Lung microvascular endothelial cell (primary cell): ENCODE data around the gene EIF3F. TPM values are rescaled to one million over a fixed set of nuclear protein-coding genes. Genes with fewer than 3 reads are reported as not detected.

ENCODE experiments used
- DNase-seq, 2 donors: peaks; one replicate each; pipeline versions ENCODE4 v3.0.0 to v3.0.0-alpha.2; 2010; ENCODE audit warnings: low read depth in 2 of 2
- total RNA-seq: library from RNA; depleted of rRNA; stranded (reverse); fragments of >200 nt; gene quantifications from 2 replicates; pipeline ENCODE4 v1.2.1, GENCODE V29; 2014

The EIF3F gene
- total RNA-seq, 1 donor from 2014 or later = 271 TPM

DNA sequence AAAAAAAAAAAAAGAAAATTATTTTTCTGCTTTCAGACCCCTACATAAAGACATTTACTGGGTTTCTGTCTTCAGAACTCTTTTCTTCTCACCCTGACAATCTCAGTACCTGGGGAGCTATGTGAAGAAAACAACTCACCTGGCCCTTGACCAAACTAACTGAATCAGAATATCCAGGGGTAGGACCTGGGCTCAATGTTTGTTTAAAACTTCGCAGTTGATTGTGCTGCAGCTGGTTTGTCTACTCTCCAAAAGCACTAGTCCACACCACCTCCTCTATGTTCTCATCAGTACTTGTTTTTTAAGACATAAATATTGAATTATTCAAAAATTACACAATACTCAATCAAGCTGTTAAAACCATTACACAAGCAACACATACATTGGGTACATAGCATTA is 34.8 kb downstream of the EIF3F start:
- no peak for DNase-seq

DNA sequence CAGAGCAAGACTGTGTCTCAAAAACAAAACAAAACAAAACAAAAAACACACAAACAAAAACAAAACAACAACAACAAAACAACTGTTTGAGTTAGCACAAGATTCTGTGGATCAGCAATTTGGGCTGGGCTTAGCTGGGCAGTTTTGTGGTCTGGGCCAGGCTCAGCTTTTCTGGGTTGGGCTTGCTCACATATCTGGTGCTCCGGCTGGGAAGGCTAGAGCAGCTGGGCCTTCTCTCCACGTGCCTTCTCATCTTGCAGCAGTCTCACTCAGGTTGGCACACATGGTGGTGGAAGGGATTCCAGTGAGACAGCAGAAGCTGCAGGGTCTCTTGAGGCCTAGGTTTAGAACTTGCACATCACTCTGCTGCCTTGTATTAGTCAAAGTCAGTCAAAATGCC is 35.7 kb downstream of the EIF3F start:
- no peak for DNase-seq

DNA sequence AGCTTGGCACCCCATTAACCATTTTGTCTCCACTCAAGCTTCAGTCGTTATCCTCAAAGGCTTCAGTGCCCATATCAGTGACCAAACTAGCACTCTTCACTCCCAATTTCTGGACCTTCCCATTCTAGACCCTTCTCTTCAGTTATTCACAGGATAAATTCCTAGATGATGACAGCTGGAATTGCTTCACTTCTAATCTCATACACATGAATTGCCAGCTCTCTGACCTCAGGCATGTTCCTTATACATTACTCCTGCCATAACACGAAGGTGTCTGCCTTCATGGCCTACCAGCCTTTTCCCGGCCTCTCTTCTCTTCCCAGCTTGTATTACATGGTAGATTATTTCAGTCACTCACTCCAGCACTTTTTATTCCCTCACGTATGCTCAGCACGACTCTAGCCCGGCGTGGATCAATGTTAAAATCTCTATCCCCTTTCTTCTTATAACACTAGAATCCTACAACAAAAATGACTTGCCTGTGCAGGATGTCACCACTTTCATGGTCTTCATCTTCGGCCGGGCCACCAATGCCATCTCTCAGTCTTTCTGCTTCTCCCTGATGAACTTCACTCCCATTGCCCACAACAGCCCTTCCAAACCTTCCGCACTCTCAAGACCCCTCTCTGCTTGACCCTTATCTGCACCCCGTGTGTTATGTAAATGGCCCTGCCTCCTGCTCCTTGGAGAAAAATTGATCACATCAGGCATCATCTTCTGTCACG is 36.9 kb downstream of the EIF3F start:
- no peak for DNase-seq

DNA sequence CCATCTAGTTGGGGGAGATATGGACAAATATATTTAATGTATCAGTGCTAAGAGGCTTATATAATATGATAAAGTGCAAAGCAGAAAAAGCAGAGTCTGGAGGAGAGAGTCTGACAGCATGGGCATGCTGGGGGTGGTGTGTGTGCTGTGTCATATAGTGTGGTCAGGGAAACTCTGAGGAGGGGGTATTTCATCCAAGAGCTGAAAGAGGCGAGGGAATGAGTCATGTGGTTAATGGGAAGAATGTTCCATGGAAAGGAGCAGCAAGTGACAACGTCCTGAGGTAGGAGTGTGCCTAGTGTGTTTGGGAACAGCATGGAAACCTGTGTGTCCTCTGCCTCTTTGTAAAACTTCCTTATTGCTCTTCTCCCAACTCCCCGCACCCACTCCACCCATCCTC is 38.0 kb downstream of the EIF3F start:
- DNase-seq = no peak

DNA sequence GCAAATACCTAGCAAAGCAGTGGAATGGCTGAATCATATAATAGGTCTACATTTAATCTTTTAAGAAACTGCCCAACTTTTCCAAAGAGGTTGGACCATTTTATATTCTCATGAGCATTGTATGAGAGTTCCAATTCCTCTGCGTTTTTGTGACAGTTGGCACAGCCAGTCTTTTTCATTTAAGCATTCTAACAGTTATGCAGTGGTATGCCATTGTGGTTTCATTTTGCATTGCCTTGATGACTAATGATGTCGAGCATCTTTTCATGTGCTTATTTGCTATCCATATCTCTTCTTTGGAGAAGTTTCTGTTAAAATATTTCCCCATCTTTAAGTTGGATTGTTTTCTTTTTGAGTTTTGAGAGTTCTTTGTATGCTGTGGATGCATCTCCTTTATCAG is 38.7 kb downstream of the EIF3F start:
- DNase-seq = no peak

DNA sequence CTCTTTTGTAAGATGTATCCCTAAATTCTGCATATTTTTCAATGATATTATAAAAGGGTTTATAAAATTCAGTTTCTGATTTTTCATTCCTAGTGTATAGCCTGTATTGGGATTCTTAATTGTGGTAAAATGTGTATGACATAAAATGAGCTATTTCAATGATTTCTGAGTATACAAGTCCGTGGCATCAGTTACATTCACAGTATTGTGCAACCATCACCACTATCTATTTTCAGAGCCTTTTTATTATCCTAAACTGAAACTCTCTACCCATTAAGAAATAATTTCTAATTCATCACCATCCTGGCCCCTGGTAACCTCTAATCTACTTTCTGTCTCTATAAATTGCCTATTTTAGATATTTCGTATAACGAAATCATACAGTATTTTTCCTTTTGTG is 39.8 kb downstream of the EIF3F start:
- no peak for DNase-seq

DNA sequence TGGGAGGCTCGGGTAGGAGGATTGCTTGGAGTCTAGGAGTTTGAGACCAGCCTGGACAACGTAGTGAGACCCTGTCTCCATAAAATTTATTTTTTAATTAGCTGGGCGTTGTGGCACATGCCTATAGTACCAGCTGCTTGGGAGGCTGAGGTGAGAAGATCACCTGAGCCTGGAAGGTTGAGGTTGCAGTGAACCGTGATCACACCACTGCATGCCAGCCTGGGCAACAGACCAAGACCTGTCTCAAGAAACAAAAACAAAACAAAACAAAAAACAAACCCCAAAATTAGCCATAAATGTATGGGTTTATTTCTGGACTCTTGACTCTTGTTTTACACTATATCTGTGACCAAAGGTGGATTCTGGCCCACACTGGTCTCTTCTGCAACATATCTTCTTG is 41.6 kb downstream of the EIF3F start:
- DNase-seq = no peak

DNA sequence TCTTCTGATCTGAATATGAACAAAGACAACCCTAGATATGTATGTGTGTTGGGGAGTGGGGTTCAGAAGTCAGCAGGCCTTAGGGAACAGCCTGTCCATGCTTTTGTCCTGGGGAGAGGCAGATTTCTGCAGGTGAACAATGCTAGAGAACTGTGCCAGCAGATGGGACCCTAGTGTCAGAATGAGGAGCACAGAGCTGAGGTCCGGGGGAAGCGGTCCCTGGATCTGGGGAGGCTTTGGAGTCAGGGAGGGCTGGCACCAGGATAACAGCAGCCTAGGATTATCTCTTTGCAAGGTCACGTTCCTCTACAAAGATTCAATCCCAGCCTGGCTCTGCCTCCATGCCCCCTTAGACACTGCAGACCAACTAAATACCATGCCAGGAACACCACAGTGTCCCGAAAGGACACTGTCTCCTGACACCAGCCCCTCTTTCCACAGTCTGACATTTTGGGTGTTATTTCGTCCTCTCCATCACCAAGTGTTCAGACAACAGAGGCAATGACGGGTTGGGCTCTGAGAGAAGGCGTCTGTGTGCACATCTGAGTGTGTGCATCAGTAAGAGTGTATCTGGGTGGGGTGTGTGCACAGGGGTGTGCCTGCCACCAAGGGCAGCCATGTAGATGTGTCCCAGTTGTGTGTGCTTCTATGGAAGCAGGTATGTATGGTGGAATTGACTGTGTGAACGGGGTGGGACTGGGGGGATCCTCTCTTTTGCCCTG is 43.5 kb downstream of the EIF3F start:
- no peak for DNase-seq

DNA sequence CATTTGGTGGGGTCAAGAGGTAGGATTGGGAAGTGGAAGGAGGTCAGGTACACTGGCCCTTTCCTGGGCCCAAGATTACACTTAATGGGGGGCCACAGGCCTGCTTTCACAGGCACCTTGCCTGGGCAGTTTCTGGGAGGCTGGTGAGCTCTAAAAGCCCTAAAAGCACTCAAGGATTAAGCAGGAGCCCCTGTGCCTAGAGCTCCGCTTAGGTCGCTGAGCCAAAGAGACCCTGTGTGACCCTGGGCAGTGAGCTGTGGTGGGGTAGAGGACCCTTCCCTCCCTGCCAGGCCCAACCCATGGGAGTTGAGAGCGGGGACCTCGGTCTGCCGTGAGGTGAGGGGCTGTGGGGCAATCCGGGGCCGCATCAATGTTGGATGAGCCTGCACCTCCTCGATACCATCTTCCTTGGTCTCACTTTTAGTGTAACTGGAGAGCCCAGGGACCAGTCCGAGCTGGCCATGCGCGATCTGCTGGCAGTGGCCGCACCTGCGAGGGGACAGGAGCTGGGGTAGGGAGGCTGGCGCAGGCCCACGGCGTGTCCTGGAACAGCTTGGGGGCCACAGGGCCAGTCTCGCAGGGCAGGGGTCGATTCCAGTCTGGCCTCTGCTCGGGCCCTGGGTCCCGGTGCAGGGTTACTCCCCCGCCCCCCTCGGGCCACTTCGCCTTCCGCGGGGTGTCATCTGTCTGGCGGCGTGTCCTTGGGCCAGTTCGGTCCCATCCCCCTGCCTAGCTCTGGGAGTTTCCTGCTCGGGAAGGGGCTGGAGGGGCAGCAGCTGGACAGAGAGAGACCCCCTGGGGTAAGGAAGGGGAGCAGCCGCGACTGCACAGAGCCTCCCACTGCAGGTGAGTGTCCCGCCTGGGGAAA is 44.3 kb downstream of the EIF3F start:
- no peak for DNase-seq

DNA sequence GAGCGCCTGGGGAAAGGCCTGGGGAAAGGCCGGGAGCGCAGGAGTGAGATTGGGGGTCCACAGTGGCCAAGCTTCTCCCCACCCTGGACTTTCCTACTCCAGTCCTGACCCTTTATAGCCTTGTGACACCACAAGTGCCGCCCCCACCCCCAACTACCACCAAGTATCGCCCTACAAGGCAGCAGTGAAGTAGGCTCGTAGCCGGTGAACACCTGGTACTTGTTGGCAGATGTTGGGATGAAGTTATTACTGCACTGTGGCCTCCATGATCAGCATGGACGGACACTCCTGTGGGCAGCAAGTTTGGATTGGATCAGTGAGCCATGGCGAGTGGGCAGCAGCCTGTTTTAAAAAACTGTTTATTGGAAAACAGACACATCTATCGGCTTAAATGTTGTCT is 45.0 kb downstream of the EIF3F start:
- DNase-seq = no peak

DNA sequence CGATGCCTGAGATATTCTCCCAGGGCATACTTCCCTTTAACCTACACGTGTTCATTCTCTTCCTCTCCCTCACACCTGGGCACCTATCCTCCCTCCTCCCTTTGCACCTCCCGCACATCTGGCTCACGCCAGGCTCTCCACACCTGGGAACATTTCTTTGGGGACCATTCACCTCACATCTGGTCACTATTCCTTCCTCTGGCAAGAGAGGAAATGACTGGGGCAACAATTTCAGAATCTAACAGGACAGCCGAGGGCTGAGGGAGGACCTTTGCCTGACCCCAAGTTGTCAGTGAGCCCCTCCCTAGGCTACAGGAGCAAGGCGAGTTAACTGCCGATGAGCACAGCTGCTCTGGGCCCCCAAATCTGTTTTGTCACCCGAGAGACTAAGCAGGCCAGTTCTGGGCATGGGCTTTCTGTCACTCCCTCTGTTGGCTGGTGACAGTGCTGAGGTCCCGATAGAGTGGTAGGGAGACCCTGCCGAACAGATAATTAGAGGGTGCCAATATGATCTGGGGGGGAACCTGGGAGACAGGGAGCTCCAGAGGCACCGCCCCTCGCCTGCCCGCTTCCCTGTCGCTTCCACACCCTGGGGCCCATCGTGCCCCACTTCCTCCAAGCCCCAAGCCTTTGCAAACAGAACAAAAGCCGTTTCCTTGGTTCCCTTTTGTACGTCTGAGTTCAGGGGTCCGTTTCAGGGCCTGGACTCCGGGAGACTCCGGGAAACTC is 45.6 kb downstream of the EIF3F start:
- no peak for DNase-seq

DNA sequence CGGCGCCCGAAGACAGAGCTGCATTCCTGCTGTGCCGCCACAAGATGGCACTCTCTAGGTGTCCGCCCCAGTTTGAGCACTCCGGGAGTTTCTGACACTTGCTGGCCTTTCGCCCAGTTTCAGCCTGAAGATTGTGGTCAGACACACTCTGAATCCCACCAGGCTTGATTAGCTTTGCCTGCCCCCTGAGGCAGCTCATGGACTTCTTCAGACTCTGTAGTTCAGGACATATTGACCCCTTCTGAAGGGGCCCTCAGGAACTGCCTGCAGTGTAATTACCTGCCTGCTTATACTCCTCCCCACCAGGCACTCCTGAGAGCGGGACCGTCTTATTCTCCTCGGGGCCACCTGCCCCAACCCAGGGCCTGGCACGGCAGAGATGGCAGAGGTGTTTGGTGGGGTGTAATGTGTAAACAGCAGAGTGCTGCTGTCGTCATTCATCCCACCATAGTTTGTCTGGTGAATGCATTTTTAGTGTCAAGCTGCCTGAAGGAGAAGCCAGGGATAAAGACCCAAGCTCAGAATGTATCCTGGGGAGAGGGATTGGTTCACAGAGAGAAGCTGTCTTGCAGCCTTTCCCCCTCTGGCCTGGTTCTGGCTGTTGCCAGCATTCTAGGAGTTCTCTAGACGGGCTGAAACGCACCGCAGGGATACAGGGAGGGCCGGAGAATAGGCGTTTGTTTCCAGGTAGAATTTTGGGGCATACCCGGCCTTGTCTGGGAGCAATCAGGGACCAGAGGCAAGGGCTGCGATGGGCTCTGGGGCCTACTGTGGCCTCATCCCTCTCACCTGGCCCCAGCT is 46.4 kb downstream of the EIF3F start:
- DNase-seq = peak; percentile 67 to 73

DNA sequence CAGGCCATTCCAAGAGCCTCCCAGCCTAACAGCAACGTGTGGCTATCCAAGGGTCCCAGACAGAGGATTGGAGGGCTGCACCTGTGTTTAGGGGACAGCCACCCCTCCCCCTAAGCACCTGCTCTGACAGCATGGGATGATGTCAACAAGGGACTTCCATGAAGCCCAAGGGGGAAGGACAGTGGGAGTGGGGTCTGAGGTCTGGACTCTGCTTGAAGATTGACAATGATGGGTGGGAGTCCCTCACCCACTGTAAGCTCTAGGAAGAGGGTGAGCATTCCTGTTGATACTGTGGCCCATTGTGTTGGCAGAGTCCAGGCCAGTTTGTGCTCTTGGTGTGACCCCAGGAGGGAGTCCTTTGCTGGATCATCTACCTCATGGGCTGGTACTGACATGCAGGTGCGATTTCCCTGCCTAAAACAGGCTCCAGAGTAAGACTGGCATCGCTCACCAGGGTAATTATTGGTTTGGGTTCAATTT is 47.0 kb downstream of the EIF3F start:
- no peak for DNase-seq

DNA sequence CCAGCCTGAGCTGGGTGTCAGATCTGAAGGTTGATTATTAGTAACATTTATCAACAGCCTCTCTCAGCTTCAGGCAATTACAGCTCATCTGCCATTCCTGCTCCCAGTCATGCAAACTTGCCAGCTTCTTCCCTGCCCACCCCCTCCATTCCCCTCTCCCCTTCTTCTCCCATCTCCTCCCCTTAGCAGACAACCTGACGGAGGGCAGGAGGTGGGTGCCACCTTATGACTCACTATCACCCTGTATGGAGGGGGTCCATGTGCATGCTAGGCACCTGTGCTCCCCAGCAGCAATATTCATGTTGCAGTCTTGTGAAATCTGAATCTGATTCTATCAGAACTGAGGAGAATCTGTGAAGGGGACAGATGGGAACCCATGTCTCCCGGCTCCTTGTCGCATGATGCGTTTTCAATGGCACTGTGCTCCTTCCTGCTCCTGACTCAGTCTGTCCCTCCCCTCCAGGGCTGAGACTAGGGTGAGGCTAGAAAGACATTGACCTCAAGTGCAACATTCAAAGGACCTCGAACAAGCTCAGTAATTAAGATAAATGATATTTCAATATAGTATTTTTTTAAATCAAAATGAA is 47.6 kb downstream of the EIF3F start:
- DNase-seq = no peak

DNA sequence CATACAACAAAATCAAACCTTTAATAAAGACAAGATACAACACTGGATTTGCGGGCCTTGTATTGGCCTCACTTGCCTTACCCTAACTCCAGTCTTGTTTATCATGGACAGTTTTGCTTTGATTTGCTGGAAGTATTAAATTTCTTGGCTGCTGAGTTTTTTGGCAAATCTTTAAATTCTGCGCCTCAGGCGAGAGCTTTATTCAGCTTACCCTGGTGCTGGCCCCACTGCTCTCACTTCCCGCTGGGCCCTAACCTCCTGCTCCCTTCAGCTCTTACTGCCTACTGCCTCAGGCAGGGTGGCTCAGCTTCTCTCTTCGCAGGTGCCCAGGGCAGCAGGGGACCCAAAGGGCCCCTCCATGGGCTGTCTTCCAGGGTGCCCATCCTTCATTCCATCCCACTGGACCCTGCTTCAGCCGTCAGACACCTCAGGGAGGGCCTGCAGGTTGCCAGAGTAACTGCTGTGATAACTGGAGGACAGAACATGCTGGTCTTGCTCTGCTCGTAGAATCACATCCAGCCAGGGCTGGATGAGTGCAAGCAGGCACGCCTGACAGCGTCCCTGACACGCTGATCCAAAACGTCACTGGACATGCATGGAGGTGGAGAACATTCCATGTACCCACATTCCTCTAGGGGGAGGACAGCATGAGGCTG is 48.2 kb downstream of the EIF3F start:
- no peak for DNase-seq

DNA sequence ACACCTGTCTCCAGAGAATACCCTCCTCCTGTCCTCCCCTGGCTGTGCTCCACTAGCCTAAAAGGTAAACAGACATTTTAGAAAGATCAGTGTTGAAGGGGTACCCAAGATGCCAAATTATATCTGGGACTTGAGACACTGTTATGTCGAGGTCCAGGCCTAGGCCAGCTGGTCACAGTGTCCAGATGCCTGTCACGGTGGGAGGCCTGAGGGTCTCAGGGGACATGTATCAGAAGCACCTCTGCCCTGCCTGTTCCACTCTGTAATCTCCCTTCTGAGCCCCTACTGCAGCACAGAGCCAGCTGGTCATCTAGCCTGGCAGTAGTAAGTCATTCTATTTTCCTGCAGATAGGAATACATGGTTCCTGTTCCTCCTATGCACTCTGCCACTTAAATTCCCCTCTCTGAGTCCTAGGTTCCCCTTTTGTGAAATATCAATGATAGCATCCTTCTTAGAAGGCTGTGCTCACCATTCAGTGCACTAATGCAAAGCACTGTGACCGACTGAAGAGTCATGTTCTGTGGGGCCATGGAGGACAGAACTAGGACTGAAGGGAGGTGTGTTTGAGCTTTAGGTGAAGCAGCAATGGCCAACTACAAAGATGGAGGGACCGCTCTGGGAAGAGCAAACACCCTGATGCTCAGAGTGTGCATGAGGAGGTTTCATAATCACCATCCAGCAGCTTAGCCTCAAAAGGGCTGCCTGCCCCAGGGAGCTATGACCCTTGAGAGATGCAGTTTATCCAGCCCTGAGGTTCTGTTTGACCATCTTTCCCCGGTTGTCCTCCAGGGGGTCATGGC is 49.1 kb downstream of the EIF3F start:
- no peak for DNase-seq

DNA sequence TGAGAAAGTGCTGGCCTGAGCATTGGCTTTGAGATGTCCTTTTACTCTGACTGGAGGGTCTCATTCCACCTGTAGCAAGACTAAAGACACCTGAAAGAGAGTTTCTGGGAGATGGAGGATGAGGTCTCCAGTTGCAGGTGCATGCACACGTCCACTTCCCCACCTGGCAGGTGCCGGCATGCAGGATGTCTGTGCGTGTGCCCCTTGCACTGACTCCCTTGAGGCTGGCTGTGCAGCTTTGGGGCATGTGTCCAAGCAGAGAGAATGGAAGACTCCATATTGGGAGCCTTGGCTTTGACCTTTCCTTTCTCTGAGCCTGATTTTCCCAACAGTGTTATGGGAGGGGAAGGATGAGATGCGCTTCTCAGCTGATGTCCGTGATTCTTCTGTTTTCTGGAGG is 49.8 kb downstream of the EIF3F start:
- DNase-seq = no peak

DNA sequence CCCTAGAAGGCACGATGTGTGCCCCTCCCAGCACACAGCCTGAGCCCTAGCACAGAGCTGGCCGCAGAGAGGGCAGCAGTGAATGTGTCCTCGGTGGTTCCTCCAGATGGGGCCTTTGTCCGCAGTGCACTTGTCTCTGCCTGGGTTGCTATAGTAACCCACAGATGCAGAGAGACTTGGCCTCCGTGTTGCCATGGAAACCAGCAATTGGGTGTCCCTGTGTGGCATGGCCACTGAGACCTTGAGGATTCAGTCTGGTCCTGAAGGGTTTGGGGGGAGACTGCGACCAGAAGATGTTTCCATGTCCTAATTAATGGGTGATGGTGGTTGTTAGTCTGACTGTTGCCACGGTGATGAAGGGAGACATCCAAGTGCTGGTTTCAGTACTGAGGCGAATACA is 51.3 kb downstream of the EIF3F start:
- no peak for DNase-seq
